ENCODE data around the gene SPCS2.
"Not testable (repeated sequence)": the region's sequence is repeated elsewhere in the genome, so short reads cannot be mapped to it uniquely, and the experiment has no call there.

Gene SPCS2

GRCh38 chr11:74989260-74989638, 40.2 kb downstream of the SPCS2 start:
- Histone ChIP-seq H3K36me3 (ENCODE audit: insufficient read depth, low read length) (peaks cover 7% of the 10 kb centered on the region), H3K27me3 (ENCODE audit: insufficient read depth, low read length) (no peaks in the 10 kb centered on the region), H2AFZ (ENCODE audit: low read depth, low read length) (peak overlapping the region; percentile 60), H3K4me3 (ENCODE audit: low read length) (peak overlapping the region; percentile 55), H3K4me1 (ENCODE audit: insufficient read depth, low read length) (no peaks in the 10 kb centered on the region), H3K9me3 (ENCODE audit: low read length) (no peaks in the 10 kb centered on the region)

- H3K36me3 ChIP-seq (ENCODE audit: insufficient read depth, low read length) = peaks cover 14% of the 10 kb centered on the region
- H3K9me3 ChIP-seq (ENCODE audit: low read length); H3K27me3 ChIP-seq (ENCODE audit: insufficient read depth, low read length); H2AFZ ChIP-seq (ENCODE audit: low read depth, low read length); H3K4me1 ChIP-seq (ENCODE audit: insufficient read depth, low read length); H3K4me3 ChIP-seq (ENCODE audit: low read length): not testable (repeated sequence)
Measured at GRCh38 chr11:74990150-74990549, 41.1 kb downstream of the SPCS2 start.

GRCh38 chr11:74990941-74991340, 41.9 kb downstream of the SPCS2 start:
- Histone ChIP-seq H3K4me1 (ENCODE audit: insufficient read depth, low read length) (no peaks in the 10 kb centered on the region), H3K27me3 (ENCODE audit: insufficient read depth, low read length) (no peaks in the 10 kb centered on the region), H3K36me3 (ENCODE audit: insufficient read depth, low read length) (peaks cover 17% of the 10 kb centered on the region), H3K4me3 (ENCODE audit: low read length) (no peak overlapping the region), H3K9me3 (ENCODE audit: low read length) (no peaks in the 10 kb centered on the region), H2AFZ (ENCODE audit: low read depth, low read length) (no peak overlapping the region)

GRCh38 chr11:74992852-74993251, 43.8 kb downstream of the SPCS2 start:
- H2AFZ ChIP-seq (ENCODE audit: low read depth, low read length) = no peak overlapping the region
- no peaks in the 10 kb centered on the region for H3K9me3 ChIP-seq (ENCODE audit: low read length)
- no peaks in the 10 kb centered on the region for H3K4me1 ChIP-seq (ENCODE audit: insufficient read depth, low read length)
- H3K4me3 ChIP-seq (ENCODE audit: low read length) = no peak overlapping the region
- H3K36me3 ChIP-seq (ENCODE audit: insufficient read depth, low read length) = peaks cover 24% of the 10 kb centered on the region
- no peaks in the 10 kb centered on the region for H3K27me3 ChIP-seq (ENCODE audit: insufficient read depth, low read length)

DNA sequence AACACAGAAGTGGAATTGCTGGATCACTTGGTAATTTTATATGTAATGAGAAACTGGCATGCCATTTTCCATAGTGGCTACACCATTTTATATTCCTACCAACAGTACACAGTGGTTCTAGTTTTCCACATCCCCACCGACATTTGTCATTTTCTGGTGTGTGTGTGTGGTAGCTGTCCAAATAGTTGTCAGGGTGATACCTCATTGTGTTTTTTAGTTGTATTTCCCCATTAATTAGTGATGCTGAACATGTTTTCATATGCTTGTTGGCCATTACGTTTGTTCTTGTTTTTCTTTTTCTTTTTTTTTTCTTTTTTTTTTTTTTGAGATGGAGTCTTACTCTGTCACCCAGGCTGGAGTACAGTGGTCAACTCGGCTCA, 51.9 kb downstream of the SPCS2 start:
- Histone ChIP-seq H3K27me3 (ENCODE audit: insufficient read depth, low read length) (no peaks in the 10 kb centered on the region), H3K9me3 (ENCODE audit: low read length) (no peaks in the 10 kb centered on the region), H2AFZ (ENCODE audit: low read depth, low read length) (no peak overlapping the region), H3K4me3 (ENCODE audit: low read length) (no peak overlapping the region), H3K36me3 (ENCODE audit: insufficient read depth, low read length) (peaks cover 18% of the 10 kb centered on the region), H3K4me1 (ENCODE audit: insufficient read depth, low read length) (no peaks in the 10 kb centered on the region)

- Histone ChIP-seq H2AFZ (ENCODE audit: low read depth, low read length) (no peak overlapping the region), H3K4me1 (ENCODE audit: insufficient read depth, low read length) (no peaks in the 10 kb centered on the region), H3K36me3 (ENCODE audit: insufficient read depth, low read length) (peaks cover 21% of the 10 kb centered on the region), H3K4me3 (ENCODE audit: low read length) (no peak overlapping the region), H3K27me3 (ENCODE audit: insufficient read depth, low read length) (no peaks in the 10 kb centered on the region), H3K9me3 (ENCODE audit: low read length) (no peaks in the 10 kb centered on the region)
Measured at GRCh38 chr11:75001686-75002085, 52.6 kb downstream of the SPCS2 start.

DNA sequence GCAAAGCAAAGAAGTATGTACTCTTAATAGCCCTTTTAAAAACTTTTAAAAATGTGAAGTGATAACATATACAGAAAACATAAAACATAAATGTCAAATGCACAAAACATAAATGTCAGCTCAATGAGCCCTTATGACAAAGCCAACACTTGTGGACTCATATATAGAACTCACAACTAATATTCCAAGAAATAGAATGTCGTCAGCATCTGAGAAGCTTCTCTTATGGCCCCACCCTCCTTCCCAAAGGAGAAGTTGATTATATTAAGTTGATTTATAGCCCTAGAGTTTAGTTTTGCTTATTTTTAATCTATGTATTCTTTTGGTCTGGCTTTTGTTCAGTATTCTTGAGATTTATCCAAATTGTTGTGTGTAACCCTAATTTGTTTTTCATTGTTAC, 53.5 kb downstream of the SPCS2 start:
- Histone ChIP-seq H3K27me3 (ENCODE audit: insufficient read depth, low read length) (no peaks in the 10 kb centered on the region), H3K4me1 (ENCODE audit: insufficient read depth, low read length) (no peaks in the 10 kb centered on the region), H2AFZ (ENCODE audit: low read depth, low read length) (no peak overlapping the region), H3K9me3 (ENCODE audit: low read length) (no peaks in the 10 kb centered on the region), H3K36me3 (ENCODE audit: insufficient read depth, low read length) (peaks cover 25% of the 10 kb centered on the region), H3K4me3 (ENCODE audit: low read length) (no peak overlapping the region)

- Histone ChIP-seq H3K4me3 (ENCODE audit: low read length) (no peak overlapping the region), H3K27me3 (ENCODE audit: insufficient read depth, low read length) (no peaks in the 10 kb centered on the region), H3K36me3 (ENCODE audit: insufficient read depth, low read length) (peaks cover 25% of the 10 kb centered on the region), H3K4me1 (ENCODE audit: insufficient read depth, low read length) (no peaks in the 10 kb centered on the region), H3K9me3 (ENCODE audit: low read length) (no peaks in the 10 kb centered on the region), H2AFZ (ENCODE audit: low read depth, low read length) (no peak overlapping the region)
Measured at GRCh38 chr11:75004215-75004614, 55.1 kb downstream of the SPCS2 start.

DNA sequence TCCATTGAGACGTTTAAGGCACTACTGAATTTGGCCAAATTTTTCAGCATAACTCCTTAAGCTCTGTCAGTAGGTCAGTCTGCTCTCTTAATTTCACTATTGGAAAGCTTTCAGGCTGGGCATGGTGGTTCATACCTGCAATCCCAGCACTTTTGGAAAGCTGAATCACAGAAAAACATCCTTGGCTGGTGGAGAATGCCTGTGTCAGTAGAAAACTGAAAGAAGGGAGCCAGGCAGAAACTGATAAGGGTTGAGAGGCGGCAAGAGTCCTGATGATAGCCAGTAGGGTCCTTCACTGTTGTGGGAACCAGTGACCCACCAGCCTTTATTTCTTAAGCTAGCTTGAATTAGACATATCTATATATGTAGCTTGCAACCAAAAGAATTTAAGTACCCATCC, 62.3 kb downstream of the SPCS2 start:
- Histone ChIP-seq H3K9me3 (ENCODE audit: low read length) (no peaks in the 10 kb centered on the region), H3K27me3 (ENCODE audit: insufficient read depth, low read length) (no peaks in the 10 kb centered on the region), H3K4me3 (ENCODE audit: low read length) (no peak overlapping the region), H3K36me3 (ENCODE audit: insufficient read depth, low read length) (peaks cover 15% of the 10 kb centered on the region), H3K4me1 (ENCODE audit: insufficient read depth, low read length) (no peaks in the 10 kb centered on the region), H2AFZ (ENCODE audit: low read depth, low read length) (no peak overlapping the region)

DNA sequence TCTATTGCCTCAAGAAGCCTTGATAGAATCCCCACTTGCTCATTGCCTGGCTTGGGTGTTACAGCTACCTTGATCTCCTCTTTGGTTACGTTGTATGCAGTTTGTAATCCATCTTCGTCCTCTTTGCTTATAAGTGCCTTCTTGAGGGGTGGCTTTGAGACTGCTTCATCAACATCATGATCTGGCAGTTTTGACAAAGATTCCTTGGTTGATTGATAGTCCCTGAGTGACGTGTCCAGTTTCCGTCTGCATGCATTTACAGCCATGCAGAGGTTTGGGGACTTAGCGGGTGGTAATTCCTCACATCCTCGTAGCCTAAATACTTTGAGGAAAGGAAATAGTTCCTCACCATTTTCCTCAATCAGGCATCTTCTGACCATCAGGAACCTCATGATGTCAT, 62.8 kb downstream of the SPCS2 start:
- Histone ChIP-seq H3K36me3 (ENCODE audit: insufficient read depth, low read length) (peaks cover 10% of the 10 kb centered on the region), H3K9me3 (ENCODE audit: low read length) (no peaks in the 10 kb centered on the region), H3K27me3 (ENCODE audit: insufficient read depth, low read length) (no peaks in the 10 kb centered on the region), H3K4me1 (ENCODE audit: insufficient read depth, low read length) (no peaks in the 10 kb centered on the region), H3K4me3 (ENCODE audit: low read length) (no peak overlapping the region), H2AFZ (ENCODE audit: low read depth, low read length) (no peak overlapping the region)

DNA sequence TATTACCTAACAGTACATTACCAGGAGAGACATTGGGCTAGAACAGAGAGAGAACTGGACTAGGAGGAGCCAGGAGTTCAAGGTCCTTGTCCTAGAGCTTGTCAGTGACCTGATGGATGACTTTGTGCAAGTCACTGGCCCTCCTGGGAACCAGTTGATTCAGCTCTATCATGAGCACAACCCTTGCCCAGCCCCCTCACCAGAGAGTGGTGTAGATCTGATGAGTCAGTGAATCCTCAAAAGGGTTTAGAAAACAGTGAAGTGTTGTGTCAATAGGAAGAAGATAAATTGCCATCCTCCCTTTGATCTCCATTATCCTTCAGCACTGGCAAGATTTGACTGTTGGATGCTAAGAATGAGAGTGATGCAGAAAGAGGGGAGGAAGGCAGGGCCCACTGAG, 64.0 kb downstream of the SPCS2 start:
- H3K36me3 ChIP-seq (ENCODE audit: insufficient read depth, low read length) = peaks cover 5% of the 10 kb centered on the region
- no peak overlapping the region for H2AFZ ChIP-seq (ENCODE audit: low read depth, low read length)
- no peaks in the 10 kb centered on the region for H3K4me1 ChIP-seq (ENCODE audit: insufficient read depth, low read length)
- no peak overlapping the region for H3K4me3 ChIP-seq (ENCODE audit: low read length)
- no peaks in the 10 kb centered on the region for H3K9me3 ChIP-seq (ENCODE audit: low read length)
- H3K27me3 ChIP-seq (ENCODE audit: insufficient read depth, low read length) = no peaks in the 10 kb centered on the region

- Histone ChIP-seq H3K4me3 (ENCODE audit: low read length) (no peak overlapping the region), H3K27me3 (ENCODE audit: insufficient read depth, low read length) (no peaks in the 10 kb centered on the region), H3K9me3 (ENCODE audit: low read length) (no peaks in the 10 kb centered on the region), H2AFZ (ENCODE audit: low read depth, low read length) (no peak overlapping the region), H3K4me1 (ENCODE audit: insufficient read depth, low read length) (no peaks in the 10 kb centered on the region), H3K36me3 (ENCODE audit: insufficient read depth, low read length) (peaks cover 5% of the 10 kb centered on the region)
Measured at GRCh38 chr11:75014129-75014528, 65.1 kb downstream of the SPCS2 start.

GRCh38 chr11:75019200-75019599, 70.1 kb downstream of the SPCS2 start:
- H3K4me3 ChIP-seq (ENCODE audit: low read length); H3K36me3 ChIP-seq (ENCODE audit: insufficient read depth, low read length); H3K27me3 ChIP-seq (ENCODE audit: insufficient read depth, low read length); H2AFZ ChIP-seq (ENCODE audit: low read depth, low read length); H3K9me3 ChIP-seq (ENCODE audit: low read length); H3K4me1 ChIP-seq (ENCODE audit: insufficient read depth, low read length): not testable (repeated sequence)

DNA sequence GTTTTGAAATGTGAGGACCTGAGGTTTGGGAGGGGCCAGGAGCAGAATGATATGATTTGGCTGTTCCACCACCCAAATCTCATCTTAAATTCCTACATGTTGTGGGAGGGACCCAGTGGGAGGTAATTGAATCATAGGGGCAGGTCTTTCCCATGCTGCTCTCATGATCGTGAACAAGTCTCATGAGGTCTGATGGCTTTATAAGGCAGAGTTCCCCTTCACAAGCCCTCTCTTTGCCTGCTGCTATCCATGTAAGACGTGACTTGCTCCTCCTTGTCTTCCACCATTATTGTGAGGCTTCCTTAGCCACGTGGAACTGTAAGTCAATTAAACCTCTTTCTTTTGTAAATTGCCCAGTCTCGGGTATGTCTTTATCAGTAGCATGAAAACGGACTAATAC, 71.3 kb downstream of the SPCS2 start:
- not testable (repeated sequence) for H3K4me3 ChIP-seq (ENCODE audit: low read length); H3K36me3 ChIP-seq (ENCODE audit: insufficient read depth, low read length); H3K9me3 ChIP-seq (ENCODE audit: low read length); H2AFZ ChIP-seq (ENCODE audit: low read depth, low read length); H3K4me1 ChIP-seq (ENCODE audit: insufficient read depth, low read length); H3K27me3 ChIP-seq (ENCODE audit: insufficient read depth, low read length)
